Epithelial cell of proximal tubule (primary cell): ENCODE results near the gene TNFAIP2. TPM values are rescaled to one million over a fixed set of nuclear protein-coding genes. Genes with fewer than 3 reads are reported as not detected.

Experiments
- DNase-seq: peaks from one replicate; pipeline ENCODE4 v3.0.0-alpha.2; 2011; ENCODE audit warnings: low read depth
- H3K4me3 ChIP-seq: 2 replicates; pipeline ENCODE4 v1.5.1; 2011; ENCODE audit warnings: low read depth, mild to moderate bottlenecking, low read length
- CTCF ChIP-seq: conservative IDR thresholded peaks from 2 replicates; pipeline ENCODE4 v1.5.1; 2012; ENCODE audit warnings: low read depth, mild to moderate bottlenecking, low read length
- total RNA-seq: library from RNA; depleted of rRNA; stranded (reverse); fragments of >200 nt; gene quantifications from 2 replicates; pipeline ENCODE4 v1.2.3, GENCODE V29; 2015

The TNFAIP2 gene
- total RNA-seq, 1 donor from 2014 or later, result 155 TPM

GRCh38 chr14:103095210-103095778 is 28.0 kb upstream of the TNFAIP2 start:
- DNase-seq, result no peak
- no peak for TF ChIP-seq CTCF
- peak overlapping the region; percentile 51 for H3K4me3 ChIP-seq

GRCh38 chr14:103096387-103096786 is 26.9 kb upstream of the TNFAIP2 start:
- TF ChIP-seq CTCF, result no peak
- DNase-seq, result no peak

GRCh38 chr14:103097244-103097993 is 25.8 kb upstream of the TNFAIP2 start:
- DNase-seq, result no peak
- no peak for TF ChIP-seq CTCF
- no peak overlapping the region for H3K4me3 ChIP-seq

More at GRCh38 chr14:103096387-103096786, 26.9 kb upstream of the TNFAIP2 start:
- H3K4me3 ChIP-seq, result no peak overlapping the region

GRCh38 chr14:103097994-103098957 is 25.0 kb upstream of the TNFAIP2 start:
- TF ChIP-seq CTCF, result no peak
- DNase-seq, result no peak
- no peak overlapping the region for H3K4me3 ChIP-seq

- no peak for DNase-seq
- no peak for TF ChIP-seq CTCF
- no peak overlapping the region for H3K4me3 ChIP-seq
Observed at GRCh38 chr14:103099081-103099732, 24.1 kb upstream of the TNFAIP2 start.

GRCh38 chr14:103099733-103100280 is 23.5 kb upstream of the TNFAIP2 start:
- no peak for TF ChIP-seq CTCF
- H3K4me3 ChIP-seq, result no peak overlapping the region
- DNase-seq, result no peak
